K562 (cell line): ENCODE data around the gene TRIM25. TPM values are rescaled to one million over a fixed set of nuclear protein-coding genes. Genes with fewer than 3 reads are reported as not detected.

ENCODE experiments used
- CREB1 ChIP-seq, 2 experiments: sonication (generic) in 1 of 2; formaldehyde crosslinking in 1 of 2; IDR thresholded peaks; 2 replicates each; pipeline versions ENCODE4 v1.6.1 to v1.8.0; 2012 to 2022; ENCODE audit warnings: inconsistent platforms in 1 of 2, mild to moderate bottlenecking in 1 of 2, missing genetic modification reagents in 1 of 2, moderate library complexity in 1 of 2
- CREBBP ChIP-seq: IDR thresholded peaks from one replicate; pipeline ENCODE4 v1.6.1; 2012; ENCODE audit warnings: low read depth, mild to moderate bottlenecking, control low read depth, inconsistent platforms, low read length
- DACH1 ChIP-seq: fragments of 450-650 bp; IDR thresholded peaks from 2 replicates; pipeline ENCODE4 v1.6.1; 2018; ENCODE audit not compliant: partially characterized antibody
- DNMT1 ChIP-seq: fragments of 450-650 bp; IDR thresholded peaks from 2 replicates; pipeline ENCODE4 v1.6.1; 2016; ENCODE audit warnings: antibody characterized with exemption, mild to moderate bottlenecking
- ETS2 ChIP-seq: IDR thresholded peaks from 2 replicates; pipeline ENCODE4 v1.6.1; 2016; ENCODE audit warnings: borderline replicate concordance, missing genetic modification characterization, mild to moderate bottlenecking, moderate library complexity, missing compliant biosample characterization; ENCODE audit not compliant: poor library complexity, severe bottlenecking
- FOXK2 ChIP-seq, 2 experiments: fragments of 450-650 bp; IDR thresholded peaks in 1 of 2; conservative IDR thresholded peaks in 1 of 2; 2 replicates each; pipeline ENCODE4 v1.6.1; 2016; ENCODE audit warnings: low read depth in 2 of 2, mild to moderate bottlenecking in 1 of 2
- GATAD2B ChIP-seq: fragments of 450-650 bp; IDR thresholded peaks from 2 replicates; pipeline ENCODE4 v1.6.1; 2017; ENCODE audit warnings: mild to moderate bottlenecking, borderline replicate concordance
- GTF2A2 ChIP-seq: IDR thresholded peaks from 2 replicates; pipeline ENCODE4 v1.6.1; 2016; ENCODE audit warnings: mild to moderate bottlenecking, missing genetic modification characterization, missing compliant biosample characterization
- NEUROD1 ChIP-seq: fragments of 150-350 bp; IDR thresholded peaks from 2 replicates; pipeline ENCODE4 v1.6.1; 2014; ENCODE audit warnings: borderline replicate concordance, low read length, low read depth; ENCODE audit not compliant: partially characterized antibody
- NR3C1 ChIP-seq: sonication (generic); formaldehyde crosslinking; IDR thresholded peaks from 2 replicates; pipeline ENCODE4 v1.8.1; 2022; ENCODE audit warnings: missing genetic modification reagents
- RAD51 ChIP-seq: fragments of 450-650 bp; IDR thresholded peaks from 2 replicates; pipeline ENCODE4 v1.7.1; 2016; ENCODE audit warnings: low read depth, mild to moderate bottlenecking, borderline replicate concordance
- SNIP1 ChIP-seq: fragments of 450-650 bp; IDR thresholded peaks from 2 replicates; pipeline ENCODE4 v1.7.1; 2017; ENCODE audit warnings: low read depth, mild to moderate bottlenecking
- ZNF133 ChIP-seq: fragments of 250-450 bp; sonication (Bioruptor Pico); IDR thresholded peaks from 2 replicates; pipeline ENCODE4 v1.4.0; 2020; ENCODE audit warnings: mild to moderate bottlenecking
- ZNF57 ChIP-seq: fragments of 450-650 bp; formaldehyde crosslinking; IDR thresholded peaks from 2 replicates; pipeline ENCODE4 v1.4.0; 2020; ENCODE audit warnings: mild to moderate bottlenecking, moderate library complexity
- ZNF77 ChIP-seq: fragments of 250-450 bp; sonication (Bioruptor Pico); IDR thresholded peaks from 2 replicates; pipeline ENCODE4 v1.5.0; 2020
- polyA plus RNA-seq, 8 experiments: library from polyadenylated mRNA; depleted of rRNA in 4 of 8; stranded (reverse) in 5 of 8; unstranded in 3 of 8; fragments of >200 nt; fragmentation: Nextera tagmentation in 2 of 8; fragmentation: Illumina TruSeq in 1 of 8; extraction: Ambion mirVana in 2 of 8; extraction: Trizol in 1 of 8; gene quantifications; 2 replicates each; pipeline versions ENCODE4 v1.2.1 to v1.2.3, GENCODE V29; 2011 to 2014; ENCODE audit warnings: inconsistent platforms in 1 of 8, missing spikeins in 1 of 8
- total RNA-seq, 7 experiments: library from RNA; depleted of rRNA in 6 of 7; stranded (reverse); fragments of >200 nt in 6 of 7; fragmentation: Illumina TruSeq in 2 of 7; extraction: Trizol in 2 of 7; gene quantifications; 2 replicates each; pipeline versions ENCODE4 v1.2.1 to v1.2.3, GENCODE V29; 2011 to 2021; ENCODE audit warnings: low replicate concordance in 1 of 7
- TF ChIP-seq, protein P1 (sequence below): fragments of 450-650 bp; formaldehyde crosslinking; IDR thresholded peaks from 2 replicates; pipeline ENCODE4 v1.4.0; 2020; ENCODE audit warnings: mild to moderate bottlenecking, moderate library complexity
- TF ChIP-seq, protein P2 (sequence below), 2 experiments: IDR thresholded peaks in 1 of 2; conservative IDR thresholded peaks in 1 of 2; 2 replicates each; pipeline ENCODE4 v1.6.1; 2016; ENCODE audit warnings: low read depth in 2 of 2, mild to moderate bottlenecking in 1 of 2, missing compliant biosample characterization in 1 of 2, missing genetic modification characterization in 1 of 2, moderate library complexity in 1 of 2
- TF ChIP-seq, protein P3 (sequence below): IDR thresholded peaks from 3 replicates; pipeline ENCODE4 v1.6.1; 2011; ENCODE audit warnings: borderline replicate concordance, mild to moderate bottlenecking; ENCODE audit not compliant: insufficient read length, insufficient read depth
- TF ChIP-seq, protein P4 (sequence below): fragments of 250-450 bp; sonication (Bioruptor Pico); IDR thresholded peaks from 2 replicates; pipeline ENCODE4 v1.8.0; 2021; ENCODE audit warnings: moderate library complexity, mild to moderate bottlenecking, inconsistent platforms
- TF ChIP-seq, protein P5 (sequence below): fragments of 450-650 bp; formaldehyde crosslinking; IDR thresholded peaks from 2 replicates; pipeline ENCODE4 v1.4.0; 2020; ENCODE audit warnings: mild to moderate bottlenecking, moderate library complexity

TRIM25 gene
- total and polyA plus RNA-seq, 9 of the 15 experiments (the other 6 are each of a cell fraction or from before 2014, with no cell fraction given) = 5.9 to 49.5 (median 24.5) TPM

DNA sequence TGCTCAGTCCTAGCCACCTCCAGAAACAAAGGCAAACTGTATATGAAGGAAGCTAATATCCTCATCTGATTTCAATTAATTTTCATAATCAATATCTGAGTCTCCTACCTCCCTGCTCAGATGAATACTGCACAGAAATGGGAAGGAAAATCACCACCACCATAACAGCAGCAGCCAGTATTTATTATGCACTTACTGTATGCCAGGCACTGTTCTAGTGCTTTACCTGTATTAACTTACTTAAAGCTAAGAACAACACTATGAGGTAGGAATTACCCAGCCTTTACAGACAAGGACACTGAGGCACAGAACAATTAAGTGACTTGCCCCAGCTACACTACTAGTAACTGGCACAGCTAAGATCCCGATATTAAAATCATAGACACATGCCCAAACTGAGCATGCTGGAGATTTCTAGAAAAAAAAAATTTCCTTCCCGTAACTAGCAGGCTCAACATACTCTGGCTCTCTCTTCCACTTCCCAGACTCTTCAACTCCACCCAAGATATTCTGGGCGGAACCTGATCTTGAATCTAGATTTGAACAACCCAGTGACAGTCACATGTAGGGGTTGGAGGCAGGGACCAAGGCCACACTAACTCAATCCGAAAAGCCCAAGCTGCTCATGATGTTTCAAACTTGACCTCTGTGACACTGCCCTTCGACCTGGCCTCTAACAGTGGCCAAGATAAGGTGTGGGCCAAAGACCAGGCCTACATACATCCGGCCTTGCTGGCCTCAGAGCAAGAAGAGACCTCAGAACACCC, 3.9 kb downstream of the TRIM25 start (continued):
- TF ChIP-seq, protein P1, sequence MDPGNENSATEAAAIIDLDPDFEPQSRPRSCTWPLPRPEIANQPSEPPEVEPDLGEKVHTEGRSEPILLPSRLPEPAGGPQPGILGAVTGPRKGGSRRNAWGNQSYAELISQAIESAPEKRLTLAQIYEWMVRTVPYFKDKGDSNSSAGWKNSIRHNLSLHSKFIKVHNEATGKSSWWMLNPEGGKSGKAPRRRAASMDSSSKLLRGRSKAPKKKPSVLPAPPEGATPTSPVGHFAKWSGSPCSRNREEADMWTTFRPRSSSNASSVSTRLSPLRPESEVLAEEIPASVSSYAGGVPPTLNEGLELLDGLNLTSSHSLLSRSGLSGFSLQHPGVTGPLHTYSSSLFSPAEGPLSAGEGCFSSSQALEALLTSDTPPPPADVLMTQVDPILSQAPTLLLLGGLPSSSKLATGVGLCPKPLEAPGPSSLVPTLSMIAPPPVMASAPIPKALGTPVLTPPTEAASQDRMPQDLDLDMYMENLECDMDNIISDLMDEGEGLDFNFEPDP (CRISPR knock-in tag) = no peak
- no peak for TF ChIP-seq CREB1 (IDR thresholded peaks at IDR 0.05)
- no peak for TF ChIP-seq CREB1 (CRISPR knock-in tag; IDR thresholded peaks at IDR 0.05)
- no peak for TF ChIP-seq GTF2A2 (tag)
- no peak for TF ChIP-seq ZNF133 (CRISPR knock-in tag)
- TF ChIP-seq, protein P2, sequence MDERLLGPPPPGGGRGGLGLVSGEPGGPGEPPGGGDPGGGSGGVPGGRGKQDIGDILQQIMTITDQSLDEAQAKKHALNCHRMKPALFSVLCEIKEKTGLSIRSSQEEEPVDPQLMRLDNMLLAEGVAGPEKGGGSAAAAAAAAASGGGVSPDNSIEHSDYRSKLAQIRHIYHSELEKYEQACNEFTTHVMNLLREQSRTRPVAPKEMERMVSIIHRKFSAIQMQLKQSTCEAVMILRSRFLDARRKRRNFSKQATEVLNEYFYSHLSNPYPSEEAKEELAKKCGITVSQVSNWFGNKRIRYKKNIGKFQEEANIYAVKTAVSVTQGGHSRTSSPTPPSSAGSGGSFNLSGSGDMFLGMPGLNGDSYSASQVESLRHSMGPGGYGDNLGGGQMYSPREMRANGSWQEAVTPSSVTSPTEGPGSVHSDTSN (CRISPR knock-in tag; IDR thresholded peaks at IDR 0.05; ENCODE audit: low read depth) = no peak
- TF ChIP-seq, protein P2 (tag; conservative IDR thresholded peaks at IDR 0.05; ENCODE audit: low read depth) = 0 out of 2 replicates have a peak, but pooled peaks have one; percentile 5
- no peak for TF ChIP-seq DNMT1
- TF ChIP-seq, protein P3, sequence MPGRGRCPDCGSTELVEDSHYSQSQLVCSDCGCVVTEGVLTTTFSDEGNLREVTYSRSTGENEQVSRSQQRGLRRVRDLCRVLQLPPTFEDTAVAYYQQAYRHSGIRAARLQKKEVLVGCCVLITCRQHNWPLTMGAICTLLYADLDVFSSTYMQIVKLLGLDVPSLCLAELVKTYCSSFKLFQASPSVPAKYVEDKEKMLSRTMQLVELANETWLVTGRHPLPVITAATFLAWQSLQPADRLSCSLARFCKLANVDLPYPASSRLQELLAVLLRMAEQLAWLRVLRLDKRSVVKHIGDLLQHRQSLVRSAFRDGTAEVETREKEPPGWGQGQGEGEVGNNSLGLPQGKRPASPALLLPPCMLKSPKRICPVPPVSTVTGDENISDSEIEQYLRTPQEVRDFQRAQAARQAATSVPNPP = no peak
- TF ChIP-seq, protein P4, sequence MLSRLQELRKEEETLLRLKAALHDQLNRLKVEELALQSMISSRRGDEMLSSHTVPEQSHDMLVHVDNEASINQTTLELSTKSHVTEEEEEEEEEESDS (CRISPR knock-in tag) = no peak
- TF ChIP-seq CREBBP = no peak
- no peak for TF ChIP-seq NR3C1 (CRISPR knock-in tag)
- no peak for TF ChIP-seq ZNF57 (CRISPR knock-in tag)
- no peak for TF ChIP-seq ETS2
- TF ChIP-seq ZNF77 (CRISPR knock-in tag) = no peak; the same call in 1 of the 2 replicates
- no peak for TF ChIP-seq SNIP1
- TF ChIP-seq DACH1 = no peak
- no peak for TF ChIP-seq FOXK2 (conservative IDR thresholded peaks at IDR 0.05 in 1 of 2, IDR thresholded peaks at IDR 0.05 in 1 of 2; ENCODE audit: low read depth in 2 of 2)
- peak; percentile 66 for TF ChIP-seq RAD51
- no peak for TF ChIP-seq GATAD2B
- no peak for TF ChIP-seq NEUROD1
- TF ChIP-seq, protein P5, sequence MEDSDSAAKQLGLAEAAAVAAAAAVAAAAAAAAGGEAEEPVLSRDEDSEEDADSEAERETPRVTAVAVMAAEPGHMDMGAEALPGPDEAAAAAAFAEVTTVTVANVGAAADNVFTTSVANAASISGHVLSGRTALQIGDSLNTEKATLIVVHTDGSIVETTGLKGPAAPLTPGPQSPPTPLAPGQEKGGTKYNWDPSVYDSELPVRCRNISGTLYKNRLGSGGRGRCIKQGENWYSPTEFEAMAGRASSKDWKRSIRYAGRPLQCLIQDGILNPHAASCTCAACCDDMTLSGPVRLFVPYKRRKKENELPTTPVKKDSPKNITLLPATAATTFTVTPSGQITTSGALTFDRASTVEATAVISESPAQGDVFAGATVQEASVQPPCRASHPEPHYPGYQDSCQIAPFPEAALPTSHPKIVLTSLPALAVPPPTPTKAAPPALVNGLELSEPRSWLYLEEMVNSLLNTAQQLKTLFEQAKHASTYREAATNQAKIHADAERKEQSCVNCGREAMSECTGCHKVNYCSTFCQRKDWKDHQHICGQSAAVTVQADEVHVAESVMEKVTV (CRISPR knock-in tag) = no peak
